Spinal cord (tissue), 10 donors: ENCODE measurements around the gene RAB20. TPM values are rescaled to one million over a fixed set of nuclear protein-coding genes. Genes with fewer than 3 reads are reported as not detected.
A peak's percentile ranks its signal among the peaks of the same experiment; 100 is the strongest.

Experiments used
- DNase-seq, 6 donors: peaks; one replicate each; pipeline versions ENCODE4 v3.0.0 to v3.0.0-alpha.2; 2013 to 2015; ENCODE audit warnings: low spot score in 6 of 6, low read depth in 4 of 6
- H3K27ac ChIP-seq: one replicate; pipeline ENCODE4 v1.5.1; 2013; ENCODE audit warnings: low read depth, low read length, control low read depth
- H3K27me3 ChIP-seq: one replicate; pipeline ENCODE4 v1.6.1; 2013; ENCODE audit warnings: low read length; ENCODE audit not compliant: control insufficient read depth, insufficient read depth
- H3K36me3 ChIP-seq: one replicate; pipeline ENCODE4 v1.6.1; 2013; ENCODE audit warnings: low read length; ENCODE audit not compliant: control insufficient read depth, insufficient read depth
- H3K4me1 ChIP-seq: one replicate; pipeline ENCODE4 v1.6.1; 2013; ENCODE audit warnings: low read length; ENCODE audit not compliant: control insufficient read depth, insufficient read depth
- H3K4me3 ChIP-seq: one replicate; pipeline ENCODE4 v1.5.1; 2013; ENCODE audit warnings: low read depth, low read length, control low read depth
- H3K9me3 ChIP-seq: one replicate; pipeline ENCODE4 v1.6.1; 2013; ENCODE audit warnings: low read length; ENCODE audit not compliant: control insufficient read depth, insufficient read depth
- WGBS: methylation state at CpG from one replicate; pipeline ENCODE4 v1.1.5; 2013; ENCODE audit warnings: missing lambda C conversion rate; ENCODE audit not compliant: insufficient coverage; 5-methylcytosine and 5-hydroxymethylcytosine counted together
- polyA plus RNA-seq, 2 donors: library from polyadenylated mRNA; unstranded; fragments of 120-200 nt; gene quantifications; one replicate each; pipeline ENCODE4 v1.2.1, GENCODE V29; 2013; ENCODE audit not compliant: insufficient read length in 2 of 2
- total RNA-seq, 2 donors: library from RNA; depleted of rRNA in 1 of 2; stranded (reverse); fragments of 120-200 nt in 1 of 2; fragments of >200 nt in 1 of 2; gene quantifications; one replicate each; pipeline versions ENCODE4 v1.2.3 to v1.2.4, GENCODE V29; 2013 to 2014
- donor health status: healthy.

Gene RAB20
- total and polyA plus RNA-seq, 4 donors, result 2.6 to 8.3 (median 5.3) TPM

DNA sequence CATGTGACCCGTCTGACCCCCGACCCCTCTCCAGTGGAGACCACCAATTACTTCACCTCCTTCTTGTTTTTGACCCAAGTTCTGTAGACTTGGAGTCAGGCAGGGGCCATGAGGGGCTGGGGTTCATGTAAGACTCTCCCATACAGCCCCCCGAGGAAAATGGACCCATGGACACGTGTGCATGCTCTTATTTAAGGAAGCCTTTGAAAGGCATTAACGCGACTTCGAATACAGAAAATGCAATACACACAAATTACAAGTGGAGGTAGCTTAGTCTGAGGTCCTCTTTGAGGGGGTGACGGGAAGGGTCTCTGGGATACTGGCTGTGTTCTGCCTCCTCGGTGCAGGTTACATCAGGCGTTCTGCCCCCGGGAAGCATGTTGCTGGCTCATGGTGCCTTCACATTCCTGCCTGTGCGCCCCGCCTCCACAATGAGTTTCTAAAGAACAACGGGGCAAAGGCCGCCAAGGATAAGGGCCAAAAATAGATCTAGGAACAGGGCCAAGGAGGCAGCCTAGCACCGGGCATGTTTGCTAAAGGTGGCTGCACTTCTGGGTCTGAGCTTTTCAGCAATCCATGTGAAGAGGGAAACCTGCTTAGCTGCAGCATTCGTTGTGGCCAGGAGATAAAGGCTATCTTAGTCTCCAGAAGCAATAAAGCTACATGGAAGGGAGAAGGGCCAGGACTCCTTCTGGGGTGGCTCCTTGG, 54.5 kb downstream of the RAB20 start:
- H3K27ac ChIP-seq, result no peak overlapping the region
- WGBS, result 58% methylated on average over 11 of the region's 17 CpGs

DNA sequence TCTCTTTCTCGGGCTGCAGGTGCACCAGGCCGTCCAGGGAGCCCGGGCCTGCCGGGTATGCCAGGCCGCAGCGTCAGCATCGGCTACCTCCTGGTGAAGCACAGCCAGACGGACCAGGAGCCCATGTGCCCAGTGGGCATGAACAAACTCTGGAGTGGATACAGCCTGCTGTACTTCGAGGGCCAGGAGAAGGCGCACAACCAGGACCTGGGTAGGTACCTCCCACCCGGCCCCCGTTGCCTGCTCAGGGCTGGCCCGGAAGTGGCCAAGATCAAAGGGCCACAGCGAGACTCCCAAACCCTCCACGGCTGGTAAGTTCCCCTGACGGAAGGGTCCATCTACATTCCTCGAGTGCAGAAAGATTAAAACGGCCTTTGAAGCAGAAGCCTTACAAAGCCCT, 55.1 kb downstream of the RAB20 start:
- H3K27ac ChIP-seq, result no peak overlapping the region
- H3K4me3 ChIP-seq, result no peak overlapping the region
- peaks cover 34% of the 10 kb centered on the region for H3K36me3 ChIP-seq
- no peak for DNase-seq
- 93% methylated on average over 18 of the region's 18 CpGs for WGBS
- H3K27me3 ChIP-seq, result no peaks in the 10 kb centered on the region
- H3K9me3 ChIP-seq, result no peaks in the 10 kb centered on the region
- peaks cover 18% of the 10 kb centered on the region for H3K4me1 ChIP-seq

More for the DNA sequence above, 54.5 kb downstream of the RAB20 start:
- peaks cover 40% of the 10 kb centered on the region for H3K36me3 ChIP-seq
- no peaks in the 10 kb centered on the region for H3K9me3 ChIP-seq
- peaks cover 18% of the 10 kb centered on the region for H3K4me1 ChIP-seq
- no peak overlapping the region for H3K4me3 ChIP-seq
- no peaks in the 10 kb centered on the region for H3K27me3 ChIP-seq
- DNase-seq, result peak in 1 of 6 donors; percentile 31

- no peak overlapping the region for H3K4me3 ChIP-seq
- peaks cover 36% of the 10 kb centered on the region for H3K36me3 ChIP-seq
- 95% methylated on average over 10 of the region's 10 CpGs for WGBS
- no peaks in the 10 kb centered on the region for H3K9me3 ChIP-seq
- peaks cover 18% of the 10 kb centered on the region for H3K4me1 ChIP-seq
- DNase-seq, result no peak
- no peak overlapping the region for H3K27ac ChIP-seq
- H3K27me3 ChIP-seq, result no peaks in the 10 kb centered on the region
These were observed 55.9 kb downstream of the RAB20 start for GRCh38 chr13:110505594-110505993.

GRCh38 chr13:110503979-110504499, 57.5 kb downstream of the RAB20 start:
- Histone ChIP-seq H3K27me3 (no peaks in the 10 kb centered on the region), H3K27ac (no peak overlapping the region), H3K9me3 (no peaks in the 10 kb centered on the region), H3K36me3 (peaks cover 36% of the 10 kb centered on the region), H3K4me1 (peaks cover 10% of the 10 kb centered on the region), H3K4me3 (no peak overlapping the region)
- no peak for DNase-seq
- WGBS, result 90% methylated on average over 18 of the region's 18 CpGs

- peaks cover 10% of the 10 kb centered on the region for H3K4me1 ChIP-seq
- WGBS, result 79% methylated on average over 20 of the region's 20 CpGs
- DNase-seq, result no peak
- H3K4me3 ChIP-seq, result no peak overlapping the region
- H3K27ac ChIP-seq, result no peak overlapping the region
- no peaks in the 10 kb centered on the region for H3K9me3 ChIP-seq
- peaks cover 36% of the 10 kb centered on the region for H3K36me3 ChIP-seq
- H3K27me3 ChIP-seq, result no peaks in the 10 kb centered on the region
These were observed 58.3 kb downstream of the RAB20 start for GRCh38 chr13:110503037-110503901.

DNA sequence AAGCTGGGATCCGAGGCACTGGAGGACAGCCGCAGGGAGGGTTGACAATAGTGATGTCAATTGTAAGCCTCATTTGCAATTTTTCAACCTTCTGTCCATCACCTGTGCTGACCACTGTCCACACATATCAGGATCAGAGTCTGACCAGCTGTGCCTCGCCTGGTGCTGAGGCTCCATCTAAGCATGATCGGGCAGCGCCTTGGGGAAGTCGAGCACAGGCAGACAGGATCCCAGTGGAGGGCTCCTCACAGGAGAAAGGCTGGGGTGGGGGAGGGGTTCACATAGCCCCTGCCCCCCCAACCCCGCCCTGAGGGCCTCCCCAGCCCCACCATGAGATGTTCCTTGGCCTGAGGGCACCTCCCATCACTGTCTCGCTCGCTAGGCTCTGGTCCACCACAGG, 60.3 kb downstream of the RAB20 start:
- peaks cover 25% of the 10 kb centered on the region for H3K36me3 ChIP-seq
- WGBS, result 100% methylated on average over 2 of the region's 9 CpGs
- no peaks in the 10 kb centered on the region for H3K27me3 ChIP-seq
- H3K4me1 ChIP-seq, result peaks cover 3% of the 10 kb centered on the region
- no peak overlapping the region for H3K27ac ChIP-seq
- H3K9me3 ChIP-seq, result no peaks in the 10 kb centered on the region
- no peak for DNase-seq
- H3K4me3 ChIP-seq, result no peak overlapping the region

GRCh38 chr13:110500341-110500740, 61.2 kb downstream of the RAB20 start:
- DNase-seq, result peak in 1 of 6 donors; percentile 28
- Histone ChIP-seq H3K9me3 (no peaks in the 10 kb centered on the region), H3K4me3 (no peak overlapping the region), H3K4me1 (peaks cover 3% of the 10 kb centered on the region), H3K27me3 (no peaks in the 10 kb centered on the region), H3K36me3 (peaks cover 23% of the 10 kb centered on the region), H3K27ac (no peak overlapping the region)
- 100% methylated on average over 1 of the region's 3 CpGs for WGBS

DNA sequence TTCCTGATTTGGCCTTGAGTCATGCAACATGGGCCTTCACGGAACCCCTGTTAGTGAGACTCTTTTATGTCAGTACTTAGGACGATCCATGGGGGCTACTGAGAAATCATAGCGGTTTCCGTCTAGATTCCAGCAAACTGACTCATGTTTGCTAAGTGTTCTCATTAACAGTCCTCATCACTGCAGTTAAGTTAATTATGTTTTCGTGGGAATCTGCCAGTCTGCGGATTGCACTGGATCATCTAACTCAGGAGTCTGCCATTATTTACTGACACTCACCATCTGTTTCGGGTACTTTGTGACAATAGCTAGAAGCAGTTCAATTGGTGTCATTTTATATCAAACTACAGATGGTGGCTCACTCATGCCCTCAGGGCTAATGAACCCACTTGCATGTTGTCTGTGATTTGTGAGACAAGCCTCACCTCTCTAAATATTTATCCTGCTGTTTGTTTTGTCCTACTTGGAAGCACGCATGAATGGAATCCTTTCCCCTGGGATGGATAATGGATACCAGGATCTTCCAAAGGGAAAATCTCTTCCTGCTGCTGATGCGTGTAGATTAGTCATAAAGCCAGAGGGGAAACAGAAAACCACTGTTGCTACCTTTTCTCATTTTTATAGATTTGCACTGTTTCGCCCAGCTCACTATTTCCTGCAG, 61.8 kb downstream of the RAB20 start:
- Histone ChIP-seq H3K27me3 (no peaks in the 10 kb centered on the region), H3K9me3 (no peaks in the 10 kb centered on the region), H3K4me3 (no peak overlapping the region), H3K27ac (no peak overlapping the region), H3K4me1 (peaks cover 3% of the 10 kb centered on the region), H3K36me3 (peaks cover 22% of the 10 kb centered on the region)
- WGBS, result 76% methylated on average over 3 of the region's 10 CpGs
- DNase-seq, result peak in 4 of 6 donors; percentile 49 to 95 (median 60)

DNA sequence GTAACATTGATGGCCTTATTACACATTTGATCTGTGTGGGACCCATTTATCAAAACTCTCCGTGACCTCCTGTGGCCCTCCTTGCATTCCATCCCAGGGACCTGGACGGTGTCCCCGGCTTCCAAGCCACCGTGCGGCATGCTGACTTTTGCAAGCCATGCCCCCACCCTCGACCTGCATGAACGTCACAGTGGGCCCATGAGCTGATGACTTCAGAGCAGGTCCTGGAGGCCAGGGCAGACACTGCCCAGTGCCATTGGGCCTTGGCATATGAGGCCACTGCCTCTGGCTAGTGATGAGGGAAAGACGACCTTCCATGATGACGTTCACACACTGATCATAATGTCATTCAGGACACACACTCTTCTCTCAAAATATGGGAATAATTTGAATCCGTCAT, 62.8 kb downstream of the RAB20 start:
- no peak for DNase-seq
- H3K36me3 ChIP-seq, result peaks cover 16% of the 10 kb centered on the region
- no peak overlapping the region for H3K27ac ChIP-seq
- no peaks in the 10 kb centered on the region for H3K9me3 ChIP-seq
- peaks cover 2% of the 10 kb centered on the region for H3K4me1 ChIP-seq
- H3K27me3 ChIP-seq, result no peaks in the 10 kb centered on the region
- H3K4me3 ChIP-seq, result no peak overlapping the region
- 96% methylated on average over 9 of the region's 10 CpGs for WGBS
